OCI-LY7 (cell line): ENCODE measurements around the gene ERGIC2.

Experiments
- EZH2phosphoT487 ChIP-seq: fragments of 200-600 bp; sonication (generic); IDR thresholded peaks from 2 replicates; pipeline ENCODE4 v1.6.1; 2018; ENCODE audit warnings: low read depth, borderline replicate concordance, mild to moderate bottlenecking, mixed run types, antibody characterized with exemption, low read length, moderate library complexity, mixed read lengths
- TF ChIP-seq, protein P1 (sequence below): fragments of 200-600 bp; sonication (generic); conservative IDR thresholded peaks from 2 replicates; pipeline ENCODE4 v1.5.1; 2014; ENCODE audit warnings: mild to moderate bottlenecking, antibody characterized with exemption, low read length, moderate library complexity, mixed read lengths

DNA sequence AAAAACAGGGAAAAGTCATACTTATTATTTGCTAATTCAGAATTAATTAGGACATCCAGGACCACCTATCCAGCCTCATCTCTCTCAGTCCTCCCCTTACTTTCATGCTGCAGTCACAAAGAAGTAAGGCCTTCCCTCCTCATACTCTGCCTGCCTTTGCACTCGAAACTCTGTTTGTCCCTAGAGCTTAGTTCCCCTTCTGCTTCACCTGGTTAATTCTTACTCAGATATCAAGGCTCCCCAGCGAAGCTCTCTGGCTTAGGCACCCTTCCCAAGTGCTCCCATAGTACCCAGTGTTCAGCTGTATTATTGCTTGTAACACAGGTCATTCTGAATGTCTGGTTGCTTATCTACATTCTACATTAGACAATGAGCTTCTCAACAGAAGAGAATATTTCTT is 81.3 kb downstream of the ERGIC2 start:
- no peak for TF ChIP-seq EZH2phosphoT487
- TF ChIP-seq, protein P1, sequence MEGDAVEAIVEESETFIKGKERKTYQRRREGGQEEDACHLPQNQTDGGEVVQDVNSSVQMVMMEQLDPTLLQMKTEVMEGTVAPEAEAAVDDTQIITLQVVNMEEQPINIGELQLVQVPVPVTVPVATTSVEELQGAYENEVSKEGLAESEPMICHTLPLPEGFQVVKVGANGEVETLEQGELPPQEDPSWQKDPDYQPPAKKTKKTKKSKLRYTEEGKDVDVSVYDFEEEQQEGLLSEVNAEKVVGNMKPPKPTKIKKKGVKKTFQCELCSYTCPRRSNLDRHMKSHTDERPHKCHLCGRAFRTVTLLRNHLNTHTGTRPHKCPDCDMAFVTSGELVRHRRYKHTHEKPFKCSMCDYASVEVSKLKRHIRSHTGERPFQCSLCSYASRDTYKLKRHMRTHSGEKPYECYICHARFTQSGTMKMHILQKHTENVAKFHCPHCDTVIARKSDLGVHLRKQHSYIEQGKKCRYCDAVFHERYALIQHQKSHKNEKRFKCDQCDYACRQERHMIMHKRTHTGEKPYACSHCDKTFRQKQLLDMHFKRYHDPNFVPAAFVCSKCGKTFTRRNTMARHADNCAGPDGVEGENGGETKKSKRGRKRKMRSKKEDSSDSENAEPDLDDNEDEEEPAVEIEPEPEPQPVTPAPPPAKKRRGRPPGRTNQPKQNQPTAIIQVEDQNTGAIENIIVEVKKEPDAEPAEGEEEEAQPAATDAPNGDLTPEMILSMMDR = no peak
